HG03060 (cell line): ENCODE measurements around the gene ECHS1.
"Not testable (repeated sequence)": the region's sequence is repeated elsewhere in the genome, so short reads cannot be mapped to it uniquely, and the experiment has no call there.

Experiments used
- ATAC-seq: cut with Tn5 transposase; IDR thresholded peaks from one replicate; pipeline ENCODE4 v1.9.1; 2021; ENCODE audit warnings: low read depth, moderate number of reproducible peaks; ENCODE audit not compliant: unreplicated experiment

The ECHS1 gene

DNA sequence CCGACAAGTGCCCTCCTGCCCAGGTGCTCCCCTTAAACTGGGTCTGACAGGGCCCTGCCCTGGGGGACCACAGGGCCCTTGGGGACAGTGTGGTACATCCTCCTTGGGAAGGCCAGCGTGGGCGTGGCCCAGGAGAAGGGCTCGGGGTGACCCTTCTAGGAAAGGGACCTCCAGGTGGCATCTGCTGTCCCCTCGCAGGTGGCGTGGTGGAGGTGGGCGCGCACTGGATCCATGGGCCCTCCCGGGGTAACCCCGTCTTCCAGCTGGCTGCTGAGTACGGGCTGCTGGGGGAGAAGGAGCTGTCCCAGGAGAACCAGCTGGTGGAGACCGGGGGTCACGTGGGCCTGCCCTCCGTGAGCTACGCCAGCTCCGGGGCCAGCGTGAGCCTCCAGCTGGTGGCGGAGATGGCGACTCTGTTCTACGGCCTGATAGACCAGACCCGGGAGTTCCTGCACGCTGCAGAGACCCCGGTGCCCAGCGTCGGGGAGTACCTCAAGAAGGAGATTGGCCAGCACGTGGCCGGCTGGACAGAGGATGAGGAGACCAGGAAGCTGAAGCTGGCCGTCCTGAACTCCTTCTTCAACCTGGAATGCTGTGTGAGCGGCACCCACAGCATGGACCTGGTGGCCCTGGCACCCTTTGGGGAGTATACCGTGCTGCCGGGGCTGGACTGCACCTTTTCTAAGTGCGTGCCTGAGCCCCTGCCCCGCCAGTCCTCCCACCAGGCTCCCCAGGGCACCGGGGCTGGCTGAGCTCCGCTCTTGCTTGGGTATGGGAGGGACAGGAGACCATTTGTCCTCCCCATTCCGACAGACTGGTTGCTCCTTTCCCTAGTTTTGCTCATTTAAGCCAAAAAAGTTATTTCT, 6.9 kb upstream of the ECHS1 start:
- no peak for ATAC-seq

GRCh38 chr10:133379152-133379800, 6.1 kb upstream of the ECHS1 start, which contains the start of gene PAOX:
Gene PAOX, plus strand, starts transcription at chr10:133379262. Its CDS starts 55 bp downstream, at chr10:133379317.
- ATAC-seq, result no peak

DNA sequence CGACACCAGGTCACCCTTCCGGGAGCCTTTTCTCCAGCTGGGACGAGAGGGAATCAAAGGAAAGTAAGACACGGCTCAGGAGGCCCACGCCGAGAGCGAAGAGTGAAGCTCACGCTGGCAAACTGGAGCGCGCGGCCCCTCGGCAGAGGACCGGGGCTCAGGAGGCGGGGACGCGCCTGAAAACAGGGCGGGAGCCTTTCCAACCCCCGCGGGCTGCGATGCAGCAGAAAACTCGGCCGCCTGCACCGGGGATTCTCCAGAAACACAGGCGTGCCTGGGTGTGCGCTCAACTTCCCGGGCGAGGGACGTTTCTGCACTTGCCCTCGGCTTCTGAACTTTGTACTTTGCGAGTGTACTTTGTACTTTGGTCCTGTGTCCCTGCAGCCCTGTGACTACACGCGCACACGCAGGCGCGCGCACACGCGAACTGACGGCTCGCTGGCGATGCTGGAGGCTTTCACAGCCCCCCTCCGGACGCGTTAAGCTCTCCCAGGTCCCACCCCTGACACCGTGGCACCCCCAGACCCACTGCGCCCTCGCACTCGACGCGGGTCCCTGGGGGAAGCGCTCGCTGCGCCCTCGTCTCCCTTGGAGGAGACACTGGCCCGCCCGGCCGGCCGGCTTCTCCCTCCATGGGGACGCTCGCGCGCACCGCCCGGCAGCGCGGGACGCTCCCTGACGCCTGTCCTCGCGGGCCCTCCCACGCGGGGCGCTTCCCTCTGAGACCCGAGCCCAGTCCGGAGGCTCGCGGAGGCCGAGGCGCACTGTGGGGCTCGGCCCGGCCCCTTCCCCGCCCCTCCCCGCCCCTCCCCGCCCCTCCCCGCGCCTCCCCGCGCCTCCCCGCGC, 5.3 kb upstream of the ECHS1 start:
- ATAC-seq, result no peak

- ATAC-seq, result no peak
These were observed 4.7 kb upstream of the ECHS1 start for GRCh38 chr10:133377818-133378250.

DNA sequence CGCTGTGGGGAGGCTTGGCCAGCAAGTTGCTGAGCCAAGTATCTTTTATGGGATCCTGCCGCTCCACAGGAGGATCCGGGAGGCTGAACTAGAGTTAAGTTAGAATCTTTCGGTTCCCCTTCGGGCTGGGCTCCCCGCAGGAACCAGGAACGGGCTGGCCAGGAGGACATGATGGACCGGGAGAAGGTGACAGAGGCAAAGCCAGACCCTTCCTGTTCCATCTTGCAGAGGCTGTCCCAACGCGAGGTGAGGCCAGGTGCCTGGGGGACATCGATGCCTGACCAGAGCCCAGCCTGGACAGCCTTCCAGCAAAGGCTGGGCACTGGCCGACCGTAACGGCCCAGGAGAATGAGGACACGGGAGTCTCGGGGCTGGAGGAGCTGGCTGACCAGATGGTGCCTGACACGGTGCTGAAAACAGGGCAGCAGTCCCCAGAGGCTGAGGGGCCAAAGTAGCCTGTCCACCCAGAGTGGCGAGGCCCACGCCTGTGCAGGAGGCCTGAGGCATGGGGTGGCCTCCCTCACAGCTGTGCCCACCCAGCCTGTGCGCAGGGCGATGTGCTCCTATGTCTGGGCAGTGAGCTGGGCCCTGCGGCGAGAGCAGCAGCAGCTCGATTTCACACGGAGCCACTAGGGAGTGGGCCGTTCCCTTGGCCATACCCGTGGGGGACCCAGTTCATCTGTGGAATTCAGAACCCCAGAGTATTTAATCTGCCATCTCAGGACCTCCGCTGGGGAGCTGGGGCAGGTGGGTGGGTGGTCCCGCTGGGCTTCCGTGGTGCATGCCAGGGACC, 4.1 kb upstream of the ECHS1 start:
- ATAC-seq, result no peak

DNA sequence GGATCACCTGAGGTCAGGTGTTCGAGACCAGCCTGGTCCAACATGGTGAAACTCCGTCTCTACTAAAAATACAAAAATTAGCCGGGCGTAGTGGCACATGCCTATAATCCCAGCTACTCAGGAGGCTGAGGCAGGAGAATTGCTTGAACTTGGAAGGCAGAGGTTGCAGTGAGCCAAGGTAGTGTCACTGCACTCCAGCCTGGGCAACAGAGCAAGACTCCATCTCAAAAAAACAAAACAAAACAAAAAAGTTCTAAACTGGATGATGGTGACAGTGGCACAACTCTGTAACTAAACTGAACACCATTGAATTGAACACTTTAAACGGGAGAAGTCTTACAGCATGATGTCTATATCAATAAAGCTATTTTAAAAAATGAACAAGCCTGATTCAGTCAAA, 3.0 kb upstream of the ECHS1 start:
- not testable (repeated sequence) for ATAC-seq

GRCh38 chr10:133375357-133376115, 2.4 kb upstream of the ECHS1 start:
- ATAC-seq, result no peak

GRCh38 chr10:133372507-133372906, 647 bp downstream of the ECHS1 start:
- no peak for ATAC-seq

DNA sequence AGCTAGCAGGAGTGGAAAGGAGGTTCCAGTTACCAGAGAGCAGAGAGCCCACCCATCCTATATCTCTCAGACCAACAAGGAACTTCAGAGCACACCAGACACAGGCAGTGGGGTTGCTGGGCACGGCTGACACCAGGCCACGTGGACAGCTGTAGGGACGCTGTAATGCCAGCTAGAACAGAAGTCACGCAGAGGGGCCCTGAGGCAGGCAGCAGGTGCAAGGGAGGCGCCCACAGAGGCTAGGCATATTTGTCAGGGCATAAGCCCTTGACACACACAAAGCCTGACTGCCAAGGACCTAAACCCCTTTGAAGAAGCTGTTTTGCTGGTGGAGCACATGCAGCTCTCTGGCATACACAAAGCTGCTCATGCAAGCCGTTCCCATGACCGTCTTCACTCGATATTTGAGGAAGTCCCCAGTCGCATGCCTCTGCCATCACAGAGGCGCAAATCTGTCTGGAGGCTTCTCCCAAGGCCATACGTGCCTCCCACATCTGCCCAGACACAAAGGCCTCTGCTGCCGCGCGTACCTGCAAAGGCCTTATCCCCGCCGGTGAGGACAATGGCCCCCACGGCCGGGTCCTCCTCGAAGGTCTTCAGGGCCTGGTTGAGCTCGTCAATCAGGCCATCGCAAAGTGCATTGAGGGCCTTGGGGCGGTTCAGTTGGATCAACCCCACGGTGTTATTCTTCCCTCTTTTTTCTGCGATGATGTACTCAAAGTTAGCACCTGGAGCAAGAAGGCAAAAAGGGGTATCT, 2.9 kb downstream of the ECHS1 start:
- no peak for ATAC-seq

DNA sequence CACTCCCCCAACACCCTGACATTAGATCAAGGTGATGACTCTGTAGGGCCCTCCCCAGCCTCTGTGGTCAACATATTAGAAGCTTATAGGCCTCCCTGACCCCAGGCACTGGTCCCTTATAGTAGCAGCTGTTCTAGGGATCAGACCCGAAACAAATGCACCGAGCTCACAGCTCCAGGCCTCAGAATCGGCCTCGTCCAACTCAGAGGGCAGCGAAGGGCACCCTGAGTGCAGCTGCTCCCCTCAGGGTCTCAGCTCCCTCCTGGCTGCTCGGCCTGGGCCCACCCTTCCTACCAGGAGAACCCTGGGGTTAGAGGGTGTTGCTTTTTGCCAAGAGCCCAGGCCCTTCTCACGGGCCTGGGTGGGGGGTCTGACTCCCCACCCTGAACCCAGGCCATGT, 5.0 kb downstream of the ECHS1 start:
- ATAC-seq, result no peak

DNA sequence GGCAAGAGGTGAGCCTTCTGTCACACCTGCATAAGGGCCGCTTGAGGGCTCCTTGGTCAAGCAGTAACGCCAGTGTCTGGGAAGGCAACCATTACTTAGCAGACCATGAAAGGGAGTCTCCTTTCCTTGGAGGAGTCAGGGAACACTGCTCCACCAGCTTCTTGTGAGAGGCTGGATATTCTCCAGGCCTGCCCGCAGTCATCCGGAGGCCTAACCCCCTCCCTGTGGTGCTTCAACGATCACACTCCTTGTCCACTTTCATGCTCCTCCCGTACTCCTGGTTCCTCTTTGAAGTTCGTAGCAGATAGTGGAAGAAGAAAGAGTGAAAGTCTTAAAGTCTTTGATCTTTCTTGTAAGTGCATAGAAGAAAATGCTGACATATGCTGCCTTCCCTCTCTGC, 5.7 kb downstream of the ECHS1 start:
- ATAC-seq, result not testable (repeated sequence)

- ATAC-seq, result no peak
These were observed 6.4 kb downstream of the ECHS1 start for GRCh38 chr10:133366751-133367150.

- no peak for ATAC-seq
These were observed 7.0 kb downstream of the ECHS1 start for GRCh38 chr10:133366130-133366478.

DNA sequence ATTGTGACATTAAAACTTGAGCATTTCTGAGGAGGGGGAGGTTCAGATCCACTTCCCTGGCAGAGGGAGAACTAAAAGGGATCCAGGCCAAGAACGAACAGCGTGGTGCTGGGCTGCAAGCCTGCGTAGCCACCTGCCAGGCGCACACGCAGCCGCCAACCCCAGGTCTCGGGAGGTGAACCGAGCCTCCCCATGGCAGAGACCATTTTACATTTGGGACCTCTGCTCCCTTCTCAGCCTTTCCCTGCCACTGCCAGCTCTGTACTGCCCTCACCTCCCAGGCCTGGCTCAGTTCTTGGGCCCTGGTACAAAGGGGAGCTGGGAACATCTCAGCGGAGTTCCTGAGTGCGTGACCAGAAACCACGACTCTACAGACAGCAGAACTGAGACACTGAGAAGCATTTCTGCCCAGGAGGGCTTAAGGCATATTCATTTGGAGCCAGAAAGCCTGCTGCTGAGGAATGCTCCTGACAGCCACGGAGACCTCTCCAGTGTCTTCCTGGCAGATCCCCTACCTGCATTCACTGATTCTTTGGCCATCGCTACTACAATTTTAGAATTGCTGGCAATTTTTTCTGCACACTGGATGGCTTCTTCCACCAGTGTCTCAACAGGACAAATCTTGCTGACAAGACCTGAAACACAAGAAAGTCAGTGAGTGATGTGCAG, 7.6 kb downstream of the ECHS1 start:
- ATAC-seq, result no peak

GRCh38 chr10:133364645-133365431, 8.3 kb downstream of the ECHS1 start:
- ATAC-seq, result no peak

GRCh38 chr10:133362846-133363245, 10.3 kb downstream of the ECHS1 start:
- no peak for ATAC-seq

DNA sequence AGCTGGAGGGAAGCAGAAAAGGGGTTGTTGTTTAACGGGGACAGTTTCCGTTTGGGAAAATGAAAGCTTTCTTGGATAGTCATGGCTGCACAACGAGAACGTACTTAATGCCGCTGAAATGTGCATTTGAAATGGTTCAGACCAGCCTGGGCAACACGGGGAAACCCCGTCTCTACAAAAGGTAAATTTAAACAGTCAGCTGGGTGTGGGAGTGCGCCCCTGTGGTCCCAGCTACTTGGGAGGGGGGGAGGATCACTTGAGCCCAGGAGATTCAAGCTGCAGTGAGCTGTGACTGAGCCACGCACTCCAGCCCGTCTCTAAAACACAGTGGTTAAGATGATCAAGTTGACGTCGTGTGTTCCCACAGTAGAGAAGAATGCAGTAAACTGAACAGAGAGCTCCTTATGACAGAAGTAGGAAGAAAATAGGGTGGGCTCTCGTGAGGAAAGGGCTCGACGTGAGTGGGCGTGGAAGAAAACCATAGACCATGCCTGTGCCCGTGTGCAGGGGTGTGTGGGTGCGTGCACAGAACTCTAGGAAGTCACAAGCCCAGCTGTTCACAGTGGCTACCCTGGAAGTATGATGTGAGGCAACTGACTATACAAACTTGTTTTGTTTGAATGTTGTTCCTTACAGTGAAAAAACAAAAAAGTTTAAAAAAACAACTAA, 11.2 kb downstream of the ECHS1 start:
- ATAC-seq, result no peak
